Esophagus squamous epithelium (tissue), 5 donors: ENCODE results near the gene PLEKHS1. TPM values are rescaled to one million over a fixed set of nuclear protein-coding genes. Genes with fewer than 3 reads are reported as not detected.

Experiments
- DNase-seq: peaks from one replicate; lab custom pipeline; 2025; lab: John Stamatoyannopoulos, UW
- H3K27ac ChIP-seq, 4 donors: fragments of 200-600 bp; sonication (generic); one replicate each; pipeline ENCODE4 v1.5.1; 2016 to 2019; ENCODE audit warnings: mild to moderate bottlenecking in 1 of 4
- H3K27me3 ChIP-seq, 4 donors: fragments of 200-600 bp; sonication (generic); 1 replicate in 3 of 4; 2 replicates in 1 of 4; pipeline versions ENCODE4 v1.5.1 to v1.6.0; 2017 to 2021; ENCODE audit warnings: antibody characterized with exemption in 1 of 4
- H3K36me3 ChIP-seq, 3 donors: fragments of 200-600 bp; sonication (generic); one replicate each; pipeline ENCODE4 v1.5.1; 2016 to 2019
- H3K4me1 ChIP-seq, 3 donors: fragments of 200-600 bp; sonication (generic); one replicate each; pipeline ENCODE4 v1.5.1; 2017 to 2019
- H3K4me3 ChIP-seq, 4 donors: fragments of 200-600 bp; sonication (generic); 1 replicate in 3 of 4; 2 replicates in 1 of 4; pipeline ENCODE4 v1.5.1; 2016 to 2019; ENCODE audit warnings: mild to moderate bottlenecking in 2 of 4, moderate library complexity in 1 of 4
- H3K9me3 ChIP-seq, 3 donors: fragments of 200-600 bp; sonication (generic); one replicate each; pipeline ENCODE4 v1.5.1; 2016 to 2019
- POLR2A ChIP-seq, 4 donors: fragments of 450-650 bp; IDR thresholded peaks; one replicate each; pipeline ENCODE4 v1.6.1; 2017; ENCODE audit warnings: antibody characterized with exemption in 4 of 4, mild to moderate bottlenecking in 4 of 4, moderate library complexity in 3 of 4
- whole genome bisulfite sequencing, 2 donors: methylation state at CpG; one replicate each; pipeline ENCODE4 v1.1.5; 2018; 5-methylcytosine and 5-hydroxymethylcytosine counted together
- intact Hi-C: fragments of 100-400 bp; cut with DNase I; formaldehyde crosslinking; loops from one replicate; pipeline ENCODE4 v1.15.0; 2022
- total RNA-seq, 4 donors: library from RNA; depleted of rRNA; stranded (reverse); fragments of >200 nt; gene quantifications; one replicate each; pipeline ENCODE4 v1.1.0, GENCODE V29; 2016
- TF ChIP-seq, protein P1 (sequence below), 6 experiments: fragments of 450-650 bp in 4 of 6; fragments of 200-600 bp in 2 of 6; sonication (generic) in 2 of 6; IDR thresholded peaks; one replicate each; pipeline ENCODE4 v1.5.1; 2016 to 2019; ENCODE audit warnings: antibody characterized with exemption in 6 of 6, mild to moderate bottlenecking in 4 of 6, moderate library complexity in 4 of 6
- donor health status: DM: yes; HTN: yes; CAD: no.

PLEKHS1 gene
- total RNA-seq, 4 donors from 2014 or later, result 0.82 TPM; not detected in 3

DNA sequence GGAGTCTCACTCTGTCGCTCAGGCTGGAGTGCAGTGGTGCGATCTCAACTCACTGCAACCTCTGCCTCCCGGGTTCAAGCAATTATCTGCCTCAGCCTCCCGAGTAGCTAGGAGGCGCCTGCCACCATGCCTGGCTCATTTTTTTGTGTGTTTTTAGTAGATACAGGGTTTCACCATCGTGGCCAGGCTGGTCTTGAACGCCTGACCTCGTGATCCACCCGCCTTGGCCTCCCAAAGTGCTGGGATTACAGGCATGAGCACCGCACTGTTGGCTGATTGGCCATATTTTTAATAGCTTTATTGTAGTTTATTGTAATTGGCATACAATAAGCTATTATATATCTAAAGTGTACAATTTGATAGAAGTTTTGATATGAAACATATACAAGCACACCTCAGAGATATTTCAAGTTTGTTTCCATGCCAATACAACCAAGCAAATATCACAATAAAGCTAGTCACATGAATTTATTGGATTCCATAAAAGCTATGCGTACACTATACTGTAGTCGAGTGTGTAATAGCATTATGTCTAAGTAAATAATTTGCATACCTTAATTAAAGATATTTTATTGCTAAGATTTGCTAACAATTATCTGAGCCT, 5.6 kb downstream of the PLEKHS1 start:
- intact Hi-C loops, result no loop called here
- no peaks in the 10 kb centered on the region for H3K4me1 ChIP-seq
- H3K27ac ChIP-seq, result no peak overlapping the region
- 87 to 90% methylated on average over 10 to 12 of the region's 12 CpGs for WGBS, 2 donors
- TF ChIP-seq, protein P1, sequence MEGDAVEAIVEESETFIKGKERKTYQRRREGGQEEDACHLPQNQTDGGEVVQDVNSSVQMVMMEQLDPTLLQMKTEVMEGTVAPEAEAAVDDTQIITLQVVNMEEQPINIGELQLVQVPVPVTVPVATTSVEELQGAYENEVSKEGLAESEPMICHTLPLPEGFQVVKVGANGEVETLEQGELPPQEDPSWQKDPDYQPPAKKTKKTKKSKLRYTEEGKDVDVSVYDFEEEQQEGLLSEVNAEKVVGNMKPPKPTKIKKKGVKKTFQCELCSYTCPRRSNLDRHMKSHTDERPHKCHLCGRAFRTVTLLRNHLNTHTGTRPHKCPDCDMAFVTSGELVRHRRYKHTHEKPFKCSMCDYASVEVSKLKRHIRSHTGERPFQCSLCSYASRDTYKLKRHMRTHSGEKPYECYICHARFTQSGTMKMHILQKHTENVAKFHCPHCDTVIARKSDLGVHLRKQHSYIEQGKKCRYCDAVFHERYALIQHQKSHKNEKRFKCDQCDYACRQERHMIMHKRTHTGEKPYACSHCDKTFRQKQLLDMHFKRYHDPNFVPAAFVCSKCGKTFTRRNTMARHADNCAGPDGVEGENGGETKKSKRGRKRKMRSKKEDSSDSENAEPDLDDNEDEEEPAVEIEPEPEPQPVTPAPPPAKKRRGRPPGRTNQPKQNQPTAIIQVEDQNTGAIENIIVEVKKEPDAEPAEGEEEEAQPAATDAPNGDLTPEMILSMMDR (IDR thresholded peaks at IDR 0.05), result no peak
- TF ChIP-seq POLR2A (IDR thresholded peaks at IDR 0.05), result no peak
- no peak overlapping the region for H3K4me3 ChIP-seq
- no peak for DNase-seq
- H3K9me3 ChIP-seq, result no peaks in the 10 kb centered on the region
- no peaks in the 10 kb centered on the region for H3K36me3 ChIP-seq
- no peaks in the 10 kb centered on the region for H3K27me3 ChIP-seq

- Histone ChIP-seq H3K36me3 (no peaks in the 10 kb centered on the region), H3K9me3 (peaks cover 0 to 6% (median 0%) of the 10 kb centered on the region in 3 donors), H3K27me3 (no peaks in the 10 kb centered on the region), H3K27ac (no peak overlapping the region), H3K4me3 (no peak overlapping the region), H3K4me1 (no peaks in the 10 kb centered on the region)
- intact Hi-C loops, result no loop called here
- no peak for DNase-seq
- 14 to 23% methylated on average over 1 of the region's 1 CpG for WGBS, 2 donors
- no peak for TF ChIP-seq POLR2A (IDR thresholded peaks at IDR 0.05)
- TF ChIP-seq, protein P1 (IDR thresholded peaks at IDR 0.05), result no peak
These were observed 10.6 kb downstream of the PLEKHS1 start for GRCh38 chr10:113762083-113762482.

- Histone ChIP-seq H3K27ac (no peak overlapping the region), H3K9me3 (peaks cover 0 to 6% (median 0%) of the 10 kb centered on the region in 3 donors), H3K36me3 (no peaks in the 10 kb centered on the region), H3K27me3 (no peaks in the 10 kb centered on the region), H3K4me3 (no peak overlapping the region), H3K4me1 (no peaks in the 10 kb centered on the region)
- WGBS, 2 donors, result 25 to 27% methylated on average over 1 of the region's 1 CpG
- no peak for DNase-seq
- intact Hi-C loops, result no loop called here
- TF ChIP-seq, protein P1 (IDR thresholded peaks at IDR 0.05), result no peak
- TF ChIP-seq POLR2A (IDR thresholded peaks at IDR 0.05), result no peak
These were observed 13.1 kb downstream of the PLEKHS1 start for GRCh38 chr10:113764582-113764981.

GRCh38 chr10:113765910-113766309, 14.4 kb downstream of the PLEKHS1 start:
- no peak for DNase-seq
- Histone ChIP-seq H3K27ac (no peak overlapping the region), H3K27me3 (peaks cover 0 to 8% (median 0%) of the 10 kb centered on the region in 4 donors), H3K36me3 (no peaks in the 10 kb centered on the region), H3K9me3 (peaks cover 0 to 6% (median 0%) of the 10 kb centered on the region in 3 donors), H3K4me3 (no peak overlapping the region), H3K4me1 (no peaks in the 10 kb centered on the region)
- TF ChIP-seq, protein P1 (IDR thresholded peaks at IDR 0.05), result no peak
- TF ChIP-seq POLR2A (IDR thresholded peaks at IDR 0.05), result no peak
- intact Hi-C loops, result no loop called here
- 59 to 71% methylated on average over 3 of the region's 3 CpGs for WGBS, 2 donors

DNA sequence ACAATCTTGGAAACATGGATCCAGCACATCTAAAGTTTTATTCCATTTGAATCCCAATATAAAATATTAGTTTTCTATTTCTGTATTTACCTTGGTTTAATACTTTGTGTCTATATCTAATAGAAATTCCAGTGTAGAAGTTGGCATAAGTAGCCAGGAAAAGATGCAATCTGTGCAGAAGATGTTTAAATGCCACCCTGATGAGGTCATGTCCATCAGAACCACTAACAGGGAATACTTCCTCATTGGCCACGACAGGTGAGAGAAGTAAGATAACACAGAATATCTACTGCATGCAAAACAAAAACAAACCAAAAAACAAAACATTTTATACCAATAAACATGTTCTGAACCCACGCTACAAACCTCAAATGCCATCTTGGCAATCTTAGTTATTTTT, 15.7 kb downstream of the PLEKHS1 start:
- no peak for DNase-seq
- H3K4me3 ChIP-seq, result no peak overlapping the region

More for the DNA sequence above, 15.7 kb downstream of the PLEKHS1 start:
- peaks cover 0 to 6% (median 0%) of the 10 kb centered on the region in 3 donors for H3K9me3 ChIP-seq
- no peak overlapping the region for H3K27ac ChIP-seq
- intact Hi-C loops, result no loop called here
- WGBS, 2 donors, result 73 to 76% methylated on average over 2 of the region's 2 CpGs
- peaks cover 0 to 11% (median 0%) of the 10 kb centered on the region in 4 donors for H3K27me3 ChIP-seq
- TF ChIP-seq, protein P1 (IDR thresholded peaks at IDR 0.05), result no peak
- no peak for TF ChIP-seq POLR2A (IDR thresholded peaks at IDR 0.05)
- no peaks in the 10 kb centered on the region for H3K36me3 ChIP-seq
- no peaks in the 10 kb centered on the region for H3K4me1 ChIP-seq
